Measurements from ENCODE around the gene KAZN. TPM values are rescaled to one million over a fixed set of nuclear protein-coding genes. Genes with fewer than 3 reads are reported as not detected.

The KAZN gene
- total RNA-seq, 2 donors from 2014 or later = 3.4 to 12.2 TPM

DNA sequence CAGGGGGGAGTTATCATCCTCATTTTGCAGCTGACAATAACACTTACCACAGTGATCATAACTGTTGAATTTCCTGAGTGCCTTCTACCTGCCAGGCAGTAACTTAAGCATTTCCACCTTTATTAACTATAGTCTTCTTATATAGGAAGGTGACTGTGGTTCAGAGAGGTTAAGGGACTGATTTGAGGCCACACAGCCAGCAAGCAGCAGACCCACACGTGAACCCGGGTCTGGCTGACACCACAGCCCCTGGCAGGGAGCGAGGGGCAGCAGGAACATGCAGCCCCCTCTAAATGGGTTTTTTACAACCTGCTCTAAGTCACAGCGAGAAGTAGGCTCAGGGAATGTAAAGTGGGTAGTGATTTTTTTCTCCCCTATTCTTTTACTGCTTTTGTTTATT, 248.2 kb downstream of the KAZN start:
- intact Hi-C loops (cut with DNase I) = no loop called here

DNA sequence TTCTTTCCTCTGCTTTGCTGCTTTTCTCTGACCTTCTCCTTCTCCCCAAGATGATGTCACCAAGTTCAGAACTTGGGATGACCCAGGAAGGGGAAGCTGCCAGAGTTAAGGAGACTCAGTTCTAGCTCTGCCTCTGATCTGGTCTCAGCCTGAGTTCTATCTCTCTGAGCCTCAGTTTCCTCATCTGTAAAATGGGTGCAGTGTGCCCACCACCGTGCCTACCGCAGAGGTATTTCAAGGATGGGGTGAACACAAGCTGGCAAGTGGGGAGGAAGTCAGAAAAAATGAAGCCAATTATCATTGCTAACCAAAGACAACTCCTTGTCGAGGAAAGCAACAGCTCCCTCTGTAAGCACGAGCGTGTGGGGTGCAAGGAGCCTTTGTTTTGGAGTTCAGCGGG, 249.7 kb downstream of the KAZN start:
- Histone ChIP-seq H3K27me3 (no peaks in the 10 kb centered on the region), H3K4me1 (peaks cover 30% of the 10 kb centered on the region), H3K9me3 (no peaks in the 10 kb centered on the region), H3K36me3 (replicated peaks in 1 of 2; ENCODE audit: insufficient read depth in 1 of 2, low read depth in 2 of 2) (no peaks in the 10 kb centered on the region), H3K27ac (no peak overlapping the region), H3K4me3 (no peak overlapping the region)
- no peak for DNase-seq
- intact Hi-C loops (cut with DNase I) = no loop called here
- TF ChIP-seq POLR2A (IDR thresholded peaks at IDR 0.05) = no peak
- TF ChIP-seq, protein P1, sequence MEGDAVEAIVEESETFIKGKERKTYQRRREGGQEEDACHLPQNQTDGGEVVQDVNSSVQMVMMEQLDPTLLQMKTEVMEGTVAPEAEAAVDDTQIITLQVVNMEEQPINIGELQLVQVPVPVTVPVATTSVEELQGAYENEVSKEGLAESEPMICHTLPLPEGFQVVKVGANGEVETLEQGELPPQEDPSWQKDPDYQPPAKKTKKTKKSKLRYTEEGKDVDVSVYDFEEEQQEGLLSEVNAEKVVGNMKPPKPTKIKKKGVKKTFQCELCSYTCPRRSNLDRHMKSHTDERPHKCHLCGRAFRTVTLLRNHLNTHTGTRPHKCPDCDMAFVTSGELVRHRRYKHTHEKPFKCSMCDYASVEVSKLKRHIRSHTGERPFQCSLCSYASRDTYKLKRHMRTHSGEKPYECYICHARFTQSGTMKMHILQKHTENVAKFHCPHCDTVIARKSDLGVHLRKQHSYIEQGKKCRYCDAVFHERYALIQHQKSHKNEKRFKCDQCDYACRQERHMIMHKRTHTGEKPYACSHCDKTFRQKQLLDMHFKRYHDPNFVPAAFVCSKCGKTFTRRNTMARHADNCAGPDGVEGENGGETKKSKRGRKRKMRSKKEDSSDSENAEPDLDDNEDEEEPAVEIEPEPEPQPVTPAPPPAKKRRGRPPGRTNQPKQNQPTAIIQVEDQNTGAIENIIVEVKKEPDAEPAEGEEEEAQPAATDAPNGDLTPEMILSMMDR (IDR thresholded peaks at IDR 0.05) = no peak
- 86 to 95% methylated on average over 6 of the region's 6 CpGs for WGBS, 2 donors
- no peak for ATAC-seq

More for the DNA sequence above, 248.2 kb downstream of the KAZN start:
- no peaks in the 10 kb centered on the region for H3K27me3 ChIP-seq
- no peaks in the 10 kb centered on the region for H3K36me3 ChIP-seq (replicated peaks in 1 of 2; ENCODE audit: insufficient read depth in 1 of 2, low read depth in 2 of 2)
- peaks cover 16% of the 10 kb centered on the region for H3K4me1 ChIP-seq
- ATAC-seq = no peak
- no peak for DNase-seq
- TF ChIP-seq, protein P1 (IDR thresholded peaks at IDR 0.05) = no peak
- TF ChIP-seq POLR2A (IDR thresholded peaks at IDR 0.05) = no peak
- no peak overlapping the region for H3K4me3 ChIP-seq
- H3K9me3 ChIP-seq = peaks cover 0 to 1% (median 0%) of the 10 kb centered on the region in 3 donors
- WGBS, 2 donors = 77 to 95% methylated on average over 4 of the region's 4 CpGs
- no peak overlapping the region for H3K27ac ChIP-seq

DNA sequence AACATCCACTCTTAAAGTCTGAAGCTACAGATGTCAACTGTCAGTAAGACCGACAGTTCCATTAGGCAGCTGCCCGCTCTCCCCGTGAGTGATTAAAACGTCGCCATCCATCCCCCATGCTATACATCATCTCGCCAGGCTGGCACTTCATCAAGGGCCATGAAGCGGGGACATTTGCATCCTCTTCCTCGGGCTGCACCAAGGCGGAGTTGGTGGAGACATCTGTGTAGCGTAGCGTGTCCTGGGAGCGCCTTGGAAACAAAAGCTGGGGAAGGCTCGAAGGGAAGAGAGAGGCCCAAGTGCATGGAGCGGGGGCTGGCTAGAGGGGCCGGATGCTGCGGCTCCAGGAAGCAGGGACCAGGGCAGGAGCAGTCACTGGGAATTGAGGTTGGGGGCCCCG, 250.1 kb downstream of the KAZN start:
- intact Hi-C loops (cut with DNase I) = no loop called here
- H3K27me3 ChIP-seq = no peaks in the 10 kb centered on the region
- DNase-seq = no peak
- H3K4me3 ChIP-seq = no peak overlapping the region
- 86 to 89% methylated on average over 16 to 17 of the region's 17 CpGs for WGBS, 2 donors
- no peaks in the 10 kb centered on the region for H3K36me3 ChIP-seq (replicated peaks in 1 of 2; ENCODE audit: insufficient read depth in 1 of 2, low read depth in 2 of 2)
- TF ChIP-seq, protein P1 (IDR thresholded peaks at IDR 0.05) = no peak
- TF ChIP-seq POLR2A (IDR thresholded peaks at IDR 0.05) = no peak
- H3K27ac ChIP-seq = no peak overlapping the region
- H3K9me3 ChIP-seq = no peaks in the 10 kb centered on the region
- ATAC-seq = no peak
- H3K4me1 ChIP-seq = peaks cover 34% of the 10 kb centered on the region

DNA sequence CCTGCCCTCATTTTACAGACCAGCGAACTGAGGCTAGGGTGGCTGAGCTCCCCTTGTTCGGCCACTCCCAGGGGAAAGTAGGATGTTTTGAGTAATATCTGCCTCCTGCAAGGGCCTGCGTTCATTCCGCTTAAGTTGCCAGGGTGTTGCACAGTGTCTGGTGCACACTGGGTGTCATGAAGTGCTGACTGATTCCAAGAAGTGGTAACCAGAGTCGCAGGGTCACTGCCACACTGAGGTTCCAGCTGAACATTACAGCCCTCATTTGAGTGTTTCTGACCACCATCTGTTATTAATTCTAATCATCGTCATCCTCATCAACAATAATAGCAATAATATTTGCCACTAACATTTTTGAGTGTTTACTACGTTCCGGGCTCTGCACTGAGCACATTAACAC, 250.6 kb downstream of the KAZN start:
- H3K36me3 ChIP-seq (replicated peaks in 1 of 2; ENCODE audit: insufficient read depth in 1 of 2, low read depth in 2 of 2) = no peaks in the 10 kb centered on the region
- WGBS, 2 donors = 89 to 90% methylated on average over 8 of the region's 8 CpGs
- no peaks in the 10 kb centered on the region for H3K9me3 ChIP-seq
- intact Hi-C loops (cut with DNase I) = no loop called here
- no peaks in the 10 kb centered on the region for H3K27me3 ChIP-seq
- TF ChIP-seq POLR2A (IDR thresholded peaks at IDR 0.05) = no peak
- TF ChIP-seq, protein P1 (IDR thresholded peaks at IDR 0.05) = no peak
- ATAC-seq (no peak), DNase-seq (no peak)
- peaks cover 36% of the 10 kb centered on the region for H3K4me1 ChIP-seq
- H3K4me3 ChIP-seq = no peak overlapping the region
- H3K27ac ChIP-seq = no peak overlapping the region

DNA sequence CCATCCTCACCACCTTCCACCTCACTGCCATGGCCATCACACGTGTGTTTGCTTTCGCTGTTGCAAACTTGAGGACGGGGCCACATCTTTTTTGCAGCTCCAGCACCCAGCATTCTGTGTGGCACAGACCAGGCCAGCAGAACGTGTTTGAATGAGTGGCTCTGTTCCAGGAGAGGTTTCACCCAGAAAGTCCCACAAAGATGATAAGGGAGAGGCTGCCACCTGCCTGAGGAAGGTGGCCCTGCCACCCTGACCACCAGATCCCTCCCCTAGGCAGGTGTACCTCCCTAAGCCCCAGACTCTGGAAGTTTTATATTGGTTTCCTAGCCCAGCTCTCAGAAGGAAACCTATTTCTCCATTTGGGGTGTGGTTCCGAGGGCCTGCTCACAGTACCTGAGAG, 252.1 kb downstream of the KAZN start:
- ATAC-seq (peak; percentile 27), DNase-seq (peak; percentile 44 to 73 (median 66))
- Histone ChIP-seq H3K27me3 (no peaks in the 10 kb centered on the region), H3K4me3 (no peak overlapping the region), H3K36me3 (replicated peaks in 1 of 2; ENCODE audit: insufficient read depth in 1 of 2, low read depth in 2 of 2) (no peaks in the 10 kb centered on the region), H3K9me3 (no peaks in the 10 kb centered on the region), H3K4me1 (peaks cover 36% of the 10 kb centered on the region), H3K27ac (no peak overlapping the region)
- intact Hi-C loops (cut with DNase I) = no loop called here
- TF ChIP-seq, protein P1 (IDR thresholded peaks at IDR 0.05) = peak in 6 of 7 experiments; percentile 27 to 79 (median 60)
- TF ChIP-seq POLR2A (IDR thresholded peaks at IDR 0.05) = no peak
- 61 to 67% methylated on average over 5 of the region's 5 CpGs for WGBS, 2 donors

All from body of pancreas (tissue), 4 donors.